Fibroblast of lung (primary cell): ENCODE results near the gene NOVA1.

Experiments used
- EZH2 ChIP-seq: IDR thresholded peaks from 2 replicates; pipeline ENCODE4 v1.5.1; 2012; ENCODE audit warnings: low read length, control low read depth, mild to moderate bottlenecking; ENCODE audit errors: missing control alignments
- TF ChIP-seq, protein P1 (sequence below), 2 donors: IDR thresholded peaks in 1 of 2; conservative IDR thresholded peaks in 1 of 2; 1 replicate in 1 of 2; 2 replicates in 1 of 2; pipeline ENCODE4 v1.5.1; 2011 to 2012; ENCODE audit warnings: low read length in 2 of 2, control low read depth in 1 of 2, inconsistent platforms in 1 of 2, low read depth in 1 of 2, mild to moderate bottlenecking in 1 of 2

DNA sequence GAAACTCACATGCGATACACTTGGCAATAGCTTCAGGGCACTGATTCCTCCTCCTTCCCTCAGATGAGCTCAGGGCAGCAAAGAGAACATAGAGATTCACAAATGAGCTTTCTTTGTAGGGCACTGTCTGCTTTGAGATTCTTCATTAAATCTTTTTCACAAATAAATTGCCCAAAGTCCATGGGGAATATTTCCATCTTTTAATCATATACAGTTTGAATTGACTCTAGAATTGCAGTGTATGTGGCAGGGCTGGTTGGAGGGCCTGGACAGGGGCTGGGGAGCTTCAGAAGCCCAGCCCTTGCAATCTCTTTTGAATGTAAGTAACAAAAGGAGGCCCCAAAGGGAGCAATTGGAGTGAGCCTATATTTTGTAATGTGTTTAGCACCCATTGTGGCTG is 197.5 kb downstream of the NOVA1 start:
- TF ChIP-seq, protein P1, sequence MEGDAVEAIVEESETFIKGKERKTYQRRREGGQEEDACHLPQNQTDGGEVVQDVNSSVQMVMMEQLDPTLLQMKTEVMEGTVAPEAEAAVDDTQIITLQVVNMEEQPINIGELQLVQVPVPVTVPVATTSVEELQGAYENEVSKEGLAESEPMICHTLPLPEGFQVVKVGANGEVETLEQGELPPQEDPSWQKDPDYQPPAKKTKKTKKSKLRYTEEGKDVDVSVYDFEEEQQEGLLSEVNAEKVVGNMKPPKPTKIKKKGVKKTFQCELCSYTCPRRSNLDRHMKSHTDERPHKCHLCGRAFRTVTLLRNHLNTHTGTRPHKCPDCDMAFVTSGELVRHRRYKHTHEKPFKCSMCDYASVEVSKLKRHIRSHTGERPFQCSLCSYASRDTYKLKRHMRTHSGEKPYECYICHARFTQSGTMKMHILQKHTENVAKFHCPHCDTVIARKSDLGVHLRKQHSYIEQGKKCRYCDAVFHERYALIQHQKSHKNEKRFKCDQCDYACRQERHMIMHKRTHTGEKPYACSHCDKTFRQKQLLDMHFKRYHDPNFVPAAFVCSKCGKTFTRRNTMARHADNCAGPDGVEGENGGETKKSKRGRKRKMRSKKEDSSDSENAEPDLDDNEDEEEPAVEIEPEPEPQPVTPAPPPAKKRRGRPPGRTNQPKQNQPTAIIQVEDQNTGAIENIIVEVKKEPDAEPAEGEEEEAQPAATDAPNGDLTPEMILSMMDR (conservative IDR thresholded peaks at IDR 0.05 in 1 of 2, IDR thresholded peaks at IDR 0.05 in 1 of 2; ENCODE audit: low read depth in 1 of 2, low read length in 2 of 2), result no peak
- no peak for TF ChIP-seq EZH2
